HEK293 (cell line): ENCODE measurements around the gene NUP210.
"Not testable (repeated sequence)": the region's sequence is repeated elsewhere in the genome, so short reads cannot be mapped to it uniquely, and the experiment has no call there.

ENCODE experiments used
- CTCF ChIA-PET: fragments of 350-600 bp; formaldehyde crosslinking; extraction: SDS; loops from one replicate; lab custom pipeline; 2021; ENCODE audit warnings: antibody characterized with exemption; lab: Yijun Ruan, JAX
- POLR2A ChIA-PET: fragments of 300-600 bp; formaldehyde crosslinking; extraction: SDS; loops from one replicate; lab custom pipeline; 2020; ENCODE audit warnings: antibody characterized with exemption, inconsistent platforms; lab: Yijun Ruan, JAX
- H3K27ac ChIP-seq: fragments of 200-500 bp; sonication (Bioruptor generic); 2 replicates; pipeline ENCODE4 v1.5.1; 2014; ENCODE audit warnings: low read depth, low read length, control low read depth, inconsistent platforms; ENCODE audit errors: extremely low read depth
- H3K36me3 ChIP-seq, 2 experiments: fragments of 200-500 bp in 1 of 2; sonication (Bioruptor generic) in 1 of 2; 1 replicate in 1 of 2; 2 replicates in 1 of 2; pipeline ENCODE4 v1.5.1; 2014 to 2017; ENCODE audit warnings: inconsistent platforms in 2 of 2, low read length in 2 of 2; ENCODE audit not compliant: control insufficient read depth in 2 of 2, insufficient read depth in 1 of 2
- H3K4me1 ChIP-seq: fragments of 200-500 bp; sonication (Bioruptor generic); 2 replicates; pipeline ENCODE4 v1.5.1; 2014; ENCODE audit warnings: mild to moderate bottlenecking, low read length, inconsistent platforms; ENCODE audit not compliant: control insufficient read depth, insufficient read depth
- H3K4me3 ChIP-seq: 2 replicates; pipeline ENCODE4 v1.5.1; 2011; ENCODE audit warnings: low read depth, mild to moderate bottlenecking, control low read depth, low read length, moderate library complexity
- H3K9me3 ChIP-seq: fragments of 200-500 bp; sonication (Bioruptor generic); 2 replicates; pipeline ENCODE4 v1.5.1; 2014; ENCODE audit warnings: low read depth, low read length, inconsistent platforms; ENCODE audit not compliant: control insufficient read depth, insufficient read depth
- FEZF1 ChIP-seq: fragments of 450-650 bp; formaldehyde crosslinking; IDR thresholded peaks from 2 replicates; pipeline ENCODE4 v1.5.1; 2016; ENCODE audit warnings: missing biosample characterization, missing genetic modification characterization
- OSR2 ChIP-seq: fragments of 450-650 bp; formaldehyde crosslinking; IDR thresholded peaks from 2 replicates; pipeline ENCODE4 v1.5.1; 2016; ENCODE audit warnings: missing biosample characterization, missing genetic modification characterization
- PRDM1 ChIP-seq: fragments of 450-650 bp; formaldehyde crosslinking; IDR thresholded peaks from 2 replicates; pipeline ENCODE4; 2016; ENCODE audit warnings: missing biosample characterization, missing genetic modification characterization
- ZBTB21 ChIP-seq: fragments of 450-650 bp; formaldehyde crosslinking; IDR thresholded peaks from 2 replicates; pipeline ENCODE4 v1.5.1; 2017; ENCODE audit warnings: missing biosample characterization, missing genetic modification characterization
- ZBTB8A ChIP-seq: fragments of 450-650 bp; formaldehyde crosslinking; IDR thresholded peaks from 2 replicates; pipeline ENCODE4 v1.5.1; 2016; ENCODE audit warnings: missing biosample characterization, missing genetic modification characterization
- ZFP41 ChIP-seq: fragments of 450-650 bp; formaldehyde crosslinking; IDR thresholded peaks from 2 replicates; pipeline ENCODE4 v1.5.1; 2016; ENCODE audit warnings: missing biosample characterization, missing genetic modification characterization, borderline replicate concordance
- ZNF10 ChIP-seq: fragments of 450-650 bp; formaldehyde crosslinking; IDR thresholded peaks from 2 replicates; pipeline ENCODE4 v1.5.1; 2017; ENCODE audit warnings: missing biosample characterization, missing genetic modification characterization
- ZNF121 ChIP-seq: fragments of 450-650 bp; formaldehyde crosslinking; IDR thresholded peaks from 2 replicates; pipeline ENCODE4 v1.5.1; 2016; ENCODE audit warnings: missing biosample characterization, missing genetic modification characterization
- ZNF133 ChIP-seq: fragments of 450-650 bp; formaldehyde crosslinking; IDR thresholded peaks from 2 replicates; pipeline ENCODE4 v1.5.1; 2016; ENCODE audit warnings: missing biosample characterization, missing genetic modification characterization
- ZNF24 ChIP-seq: fragments of 450-650 bp; formaldehyde crosslinking; IDR thresholded peaks from 2 replicates; pipeline ENCODE4 v1.5.1; 2016; ENCODE audit warnings: missing biosample characterization, missing genetic modification characterization
- ZNF394 ChIP-seq: fragments of 450-650 bp; formaldehyde crosslinking; IDR thresholded peaks from 2 replicates; pipeline ENCODE4 v1.5.1; 2016; ENCODE audit warnings: missing biosample characterization, missing genetic modification characterization, mild to moderate bottlenecking, moderate library complexity, borderline replicate concordance
- ZNF530 ChIP-seq: fragments of 450-650 bp; formaldehyde crosslinking; IDR thresholded peaks from 2 replicates; pipeline ENCODE4 v1.5.1; 2016; ENCODE audit warnings: low read depth, missing biosample characterization, missing genetic modification characterization
- ZNF585B ChIP-seq: fragments of 450-650 bp; formaldehyde crosslinking; IDR thresholded peaks from 2 replicates; pipeline ENCODE4 v1.5.1; 2016; ENCODE audit warnings: missing biosample characterization, missing genetic modification characterization
- ZNF626 ChIP-seq: fragments of 450-650 bp; sonication (Bioruptor Pico); formaldehyde crosslinking; IDR thresholded peaks from 2 replicates; pipeline ENCODE4 v1.5.1; 2018; ENCODE audit warnings: missing biosample characterization, missing genetic modification characterization, inconsistent platforms
- ZNF792 ChIP-seq: fragments of 450-650 bp; formaldehyde crosslinking; IDR thresholded peaks from 2 replicates; pipeline ENCODE4 v1.5.1; 2016; ENCODE audit warnings: missing biosample characterization, missing genetic modification characterization
- ZNF830 ChIP-seq: fragments of 450-650 bp; IDR thresholded peaks from 2 replicates; pipeline ENCODE4 v1.5.0; 2018; ENCODE audit warnings: missing biosample characterization, missing genetic modification characterization, low read depth, mild to moderate bottlenecking, moderate library complexity
- TF ChIP-seq, protein P1 (sequence below): fragments of 450-650 bp; formaldehyde crosslinking; IDR thresholded peaks from 2 replicates; pipeline ENCODE4 v1.5.1; 2017; ENCODE audit warnings: missing biosample characterization, missing genetic modification characterization
- TF ChIP-seq, protein P2 (sequence below): fragments of 450-650 bp; formaldehyde crosslinking; IDR thresholded peaks from 2 replicates; pipeline ENCODE4 v1.5.1; 2016; ENCODE audit warnings: missing biosample characterization, missing genetic modification characterization, borderline replicate concordance
- TF ChIP-seq, protein P3 (sequence below): fragments of 450-650 bp; formaldehyde crosslinking; IDR thresholded peaks from 2 replicates; pipeline ENCODE4 v1.5.1; 2017; ENCODE audit warnings: missing biosample characterization, missing genetic modification characterization
- TF ChIP-seq, protein P4 (sequence below): fragments of 450-650 bp; formaldehyde crosslinking; IDR thresholded peaks from 2 replicates; pipeline ENCODE4 v1.5.1; 2016; ENCODE audit warnings: missing biosample characterization, missing genetic modification characterization
- TF ChIP-seq, protein P5 (sequence below): fragments of 450-650 bp; IDR thresholded peaks from 2 replicates; pipeline ENCODE4 v1.5.1; 2018; ENCODE audit warnings: missing biosample characterization, mild to moderate bottlenecking, missing genetic modification characterization

Gene NUP210

DNA sequence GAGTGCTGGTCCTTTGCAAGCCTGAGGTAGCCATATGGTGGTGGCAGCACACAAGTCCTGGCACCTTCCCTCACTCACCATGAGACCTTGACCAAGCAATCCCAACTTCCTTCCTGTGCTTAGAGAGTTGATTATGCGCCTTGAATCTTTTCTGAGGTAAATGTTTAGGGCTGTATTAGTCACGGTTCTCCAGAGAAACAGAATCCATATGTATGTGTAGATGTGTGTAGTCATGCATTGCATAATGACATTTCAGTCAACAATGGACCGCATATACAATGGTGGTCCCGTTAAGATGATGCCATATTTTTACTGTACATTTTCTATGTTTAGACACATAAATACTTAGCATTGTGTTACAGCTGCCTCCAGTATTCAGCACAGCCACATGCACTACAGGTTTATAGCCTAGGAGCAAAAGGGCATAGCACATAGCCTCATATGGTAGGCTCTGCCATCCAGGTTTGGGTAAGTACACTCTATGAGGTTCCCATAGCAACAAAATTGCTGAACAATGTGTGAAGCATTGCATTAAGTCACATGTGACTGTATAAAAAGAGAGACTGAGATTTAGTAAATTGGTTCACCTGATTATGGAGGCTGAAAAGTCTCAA lies 20.2 kb upstream of the NUP210 start:
- POLR2A ChIA-PET = no interaction called here
- Histone ChIP-seq H3K9me3 (no peaks in the 10 kb centered on the region), H3K4me3 (no peak overlapping the region), H3K36me3 (no peaks in the 10 kb centered on the region), H3K4me1 (no peaks in the 10 kb centered on the region), H3K27ac (no peak overlapping the region)
- no peak for TF ChIP-seq ZNF133 (tag by site-specific recombination)
- no peak for TF ChIP-seq ZFP41 (tag by site-specific recombination)
- no peak for TF ChIP-seq ZNF830 (tag by site-specific recombination)
- TF ChIP-seq, protein P1, sequence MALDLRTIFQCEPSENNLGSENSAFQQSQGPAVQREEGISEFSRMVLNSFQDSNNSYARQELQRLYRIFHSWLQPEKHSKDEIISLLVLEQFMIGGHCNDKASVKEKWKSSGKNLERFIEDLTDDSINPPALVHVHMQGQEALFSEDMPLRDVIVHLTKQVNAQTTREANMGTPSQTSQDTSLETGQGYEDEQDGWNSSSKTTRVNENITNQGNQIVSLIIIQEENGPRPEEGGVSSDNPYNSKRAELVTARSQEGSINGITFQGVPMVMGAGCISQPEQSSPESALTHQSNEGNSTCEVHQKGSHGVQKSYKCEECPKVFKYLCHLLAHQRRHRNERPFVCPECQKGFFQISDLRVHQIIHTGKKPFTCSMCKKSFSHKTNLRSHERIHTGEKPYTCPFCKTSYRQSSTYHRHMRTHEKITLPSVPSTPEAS = no peak
- TF ChIP-seq OSR2 = no peak
- TF ChIP-seq ZNF585B = no peak
- CTCF ChIA-PET = interaction anchor here (0.5 kb wide), 1 partner anchor 369 kb away, joined by 3 read pairs; no protein-coding TSS in a partner anchor

DNA sequence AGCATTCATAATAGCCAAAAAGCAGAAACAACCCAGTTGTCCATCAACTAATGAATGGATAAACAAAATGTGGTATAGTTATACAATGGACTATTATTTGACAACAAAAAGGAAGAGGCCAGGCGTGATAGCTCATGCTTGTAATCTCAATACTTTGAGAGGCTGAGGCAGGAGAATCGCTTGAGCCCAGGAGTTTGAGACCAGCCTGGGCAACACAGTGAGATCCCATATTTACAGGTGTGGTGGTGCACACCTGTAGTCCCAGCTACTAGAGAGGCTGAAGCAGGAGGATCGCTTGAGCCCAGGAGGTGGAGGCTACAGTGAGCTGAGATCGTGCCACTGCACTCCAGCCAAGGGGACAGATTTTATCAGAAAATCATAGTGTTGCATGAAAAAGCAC lies 16.1 kb upstream of the NUP210 start:
- H3K4me3 ChIP-seq, H3K27ac ChIP-seq, H3K4me1 ChIP-seq, H3K36me3 ChIP-seq, H3K9me3 ChIP-seq: not testable (repeated sequence)
- ChIA-PET POLR2A (interaction anchor here (0.6 kb wide), 1 partner anchor 7 kb away, joined by 4 read pairs; no protein-coding TSS in a partner anchor), CTCF (interaction anchor here (1.0 kb wide), 1 partner anchor 19 kb away, joined by 4 read pairs; no protein-coding TSS in a partner anchor)
- TF ChIP-seq ZNF121 (tag by site-specific recombination) = peak; percentile 36; the same call in 1 of the 2 replicates

DNA sequence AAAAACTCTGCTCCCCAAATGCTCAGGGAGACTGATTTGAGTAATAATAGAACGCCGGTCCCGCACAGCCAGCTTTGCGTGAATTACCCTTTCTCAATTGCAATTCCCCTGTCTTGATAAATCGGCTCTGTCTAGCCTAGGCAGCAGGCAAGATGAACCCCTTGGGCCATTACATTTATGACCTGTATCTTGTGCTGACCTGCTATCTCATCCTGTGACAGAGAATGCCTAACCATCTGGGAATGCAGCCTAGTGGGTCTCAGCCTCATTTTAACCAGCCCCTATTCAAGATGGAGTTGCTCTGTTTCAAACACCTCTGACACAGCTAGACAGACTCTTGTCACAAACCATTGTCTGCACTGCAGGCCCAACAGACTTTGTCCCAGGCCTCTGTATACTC lies 13.8 kb upstream of the NUP210 start:
- H3K4me1 ChIP-seq = no peaks in the 10 kb centered on the region
- H3K36me3 ChIP-seq = no peaks in the 10 kb centered on the region
- H3K9me3 ChIP-seq = no peaks in the 10 kb centered on the region
- no peak overlapping the region for H3K4me3 ChIP-seq
- CTCF ChIA-PET = interaction anchor here (1.3 kb wide), 1 partner anchor 19 kb away, joined by 4 read pairs; no protein-coding TSS in a partner anchor
- H3K27ac ChIP-seq = no peak overlapping the region
- POLR2A ChIA-PET = no interaction called here
- TF ChIP-seq PRDM1 (tag by site-specific recombination) (no peak), ZNF626 (tag by site-specific recombination) (no peak), ZNF530 (no peak), ZNF792 (tag by site-specific recombination) (no peak), ZNF10 (tag by site-specific recombination) (no peak), ZBTB21 (tag by site-specific recombination) (no peak), ZNF24 (tag by site-specific recombination) (no peak), FEZF1 (tag by site-specific recombination) (no peak), ZBTB8A (tag by site-specific recombination) (no peak), ZNF394 (tag by site-specific recombination) (no peak)
- TF ChIP-seq, protein P2, sequence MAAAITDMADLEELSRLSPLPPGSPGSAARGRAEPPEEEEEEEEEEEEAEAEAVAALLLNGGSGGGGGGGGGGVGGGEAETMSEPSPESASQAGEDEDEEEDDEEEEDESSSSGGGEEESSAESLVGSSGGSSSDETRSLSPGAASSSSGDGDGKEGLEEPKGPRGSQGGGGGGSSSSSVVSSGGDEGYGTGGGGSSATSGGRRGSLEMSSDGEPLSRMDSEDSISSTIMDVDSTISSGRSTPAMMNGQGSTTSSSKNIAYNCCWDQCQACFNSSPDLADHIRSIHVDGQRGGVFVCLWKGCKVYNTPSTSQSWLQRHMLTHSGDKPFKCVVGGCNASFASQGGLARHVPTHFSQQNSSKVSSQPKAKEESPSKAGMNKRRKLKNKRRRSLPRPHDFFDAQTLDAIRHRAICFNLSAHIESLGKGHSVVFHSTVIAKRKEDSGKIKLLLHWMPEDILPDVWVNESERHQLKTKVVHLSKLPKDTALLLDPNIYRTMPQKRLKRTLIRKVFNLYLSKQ = no peak
- TF ChIP-seq, protein P3, sequence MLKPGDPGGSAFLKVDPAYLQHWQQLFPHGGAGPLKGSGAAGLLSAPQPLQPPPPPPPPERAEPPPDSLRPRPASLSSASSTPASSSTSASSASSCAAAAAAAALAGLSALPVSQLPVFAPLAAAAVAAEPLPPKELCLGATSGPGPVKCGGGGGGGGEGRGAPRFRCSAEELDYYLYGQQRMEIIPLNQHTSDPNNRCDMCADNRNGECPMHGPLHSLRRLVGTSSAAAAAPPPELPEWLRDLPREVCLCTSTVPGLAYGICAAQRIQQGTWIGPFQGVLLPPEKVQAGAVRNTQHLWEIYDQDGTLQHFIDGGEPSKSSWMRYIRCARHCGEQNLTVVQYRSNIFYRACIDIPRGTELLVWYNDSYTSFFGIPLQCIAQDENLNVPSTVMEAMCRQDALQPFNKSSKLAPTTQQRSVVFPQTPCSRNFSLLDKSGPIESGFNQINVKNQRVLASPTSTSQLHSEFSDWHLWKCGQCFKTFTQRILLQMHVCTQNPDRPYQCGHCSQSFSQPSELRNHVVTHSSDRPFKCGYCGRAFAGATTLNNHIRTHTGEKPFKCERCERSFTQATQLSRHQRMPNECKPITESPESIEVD (tag by site-specific recombination) = no peak
- TF ChIP-seq, protein P4, sequence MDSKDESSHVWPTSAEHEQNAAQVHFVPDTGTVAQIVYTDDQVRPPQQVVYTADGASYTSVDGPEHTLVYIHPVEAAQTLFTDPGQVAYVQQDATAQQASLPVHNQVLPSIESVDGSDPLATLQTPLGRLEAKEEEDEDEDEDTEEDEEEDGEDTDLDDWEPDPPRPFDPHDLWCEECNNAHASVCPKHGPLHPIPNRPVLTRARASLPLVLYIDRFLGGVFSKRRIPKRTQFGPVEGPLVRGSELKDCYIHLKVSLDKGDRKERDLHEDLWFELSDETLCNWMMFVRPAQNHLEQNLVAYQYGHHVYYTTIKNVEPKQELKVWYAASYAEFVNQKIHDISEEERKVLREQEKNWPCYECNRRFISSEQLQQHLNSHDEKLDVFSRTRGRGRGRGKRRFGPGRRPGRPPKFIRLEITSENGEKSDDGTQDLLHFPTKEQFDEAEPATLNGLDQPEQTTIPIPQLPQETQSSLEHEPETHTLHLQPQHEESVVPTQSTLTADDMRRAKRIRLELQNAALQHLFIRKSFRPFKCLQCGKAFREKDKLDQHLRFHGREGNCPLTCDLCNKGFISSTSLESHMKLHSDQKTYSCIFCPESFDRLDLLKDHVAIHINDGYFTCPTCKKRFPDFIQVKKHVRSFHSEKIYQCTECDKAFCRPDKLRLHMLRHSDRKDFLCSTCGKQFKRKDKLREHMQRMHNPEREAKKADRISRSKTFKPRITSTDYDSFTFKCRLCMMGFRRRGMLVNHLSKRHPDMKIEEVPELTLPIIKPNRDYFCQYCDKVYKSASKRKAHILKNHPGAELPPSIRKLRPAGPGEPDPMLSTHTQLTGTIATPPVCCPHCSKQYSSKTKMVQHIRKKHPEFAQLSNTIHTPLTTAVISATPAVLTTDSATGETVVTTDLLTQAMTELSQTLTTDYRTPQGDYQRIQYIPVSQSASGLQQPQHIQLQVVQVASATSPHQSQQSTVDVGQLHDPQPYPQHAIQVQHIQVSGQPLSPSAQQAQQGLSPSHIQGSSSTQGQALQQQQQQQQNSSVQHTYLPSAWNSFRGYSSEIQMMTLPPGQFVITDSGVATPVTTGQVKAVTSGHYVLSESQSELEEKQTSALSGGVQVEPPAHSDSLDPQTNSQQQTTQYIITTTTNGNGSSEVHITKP (tag by site-specific recombination) = no peak
- TF ChIP-seq, protein P5, sequence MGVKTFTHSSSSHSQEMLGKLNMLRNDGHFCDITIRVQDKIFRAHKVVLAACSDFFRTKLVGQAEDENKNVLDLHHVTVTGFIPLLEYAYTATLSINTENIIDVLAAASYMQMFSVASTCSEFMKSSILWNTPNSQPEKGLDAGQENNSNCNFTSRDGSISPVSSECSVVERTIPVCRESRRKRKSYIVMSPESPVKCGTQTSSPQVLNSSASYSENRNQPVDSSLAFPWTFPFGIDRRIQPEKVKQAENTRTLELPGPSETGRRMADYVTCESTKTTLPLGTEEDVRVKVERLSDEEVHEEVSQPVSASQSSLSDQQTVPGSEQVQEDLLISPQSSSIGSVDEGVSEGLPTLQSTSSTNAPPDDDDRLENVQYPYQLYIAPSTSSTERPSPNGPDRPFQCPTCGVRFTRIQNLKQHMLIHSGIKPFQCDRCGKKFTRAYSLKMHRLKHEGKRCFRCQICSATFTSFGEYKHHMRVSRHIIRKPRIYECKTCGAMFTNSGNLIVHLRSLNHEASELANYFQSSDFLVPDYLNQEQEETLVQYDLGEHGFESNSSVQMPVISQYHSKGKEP = no peak
